HG03354 (cell line): ENCODE results near the gene HEXIM1.

Source experiments
- ATAC-seq: cut with Tn5 transposase; IDR thresholded peaks from one replicate; pipeline ENCODE4 v1.9.1; 2021; ENCODE audit warnings: mild to moderate bottlenecking; ENCODE audit not compliant: unreplicated experiment, poor library complexity, severe bottlenecking

HEXIM1 gene

DNA sequence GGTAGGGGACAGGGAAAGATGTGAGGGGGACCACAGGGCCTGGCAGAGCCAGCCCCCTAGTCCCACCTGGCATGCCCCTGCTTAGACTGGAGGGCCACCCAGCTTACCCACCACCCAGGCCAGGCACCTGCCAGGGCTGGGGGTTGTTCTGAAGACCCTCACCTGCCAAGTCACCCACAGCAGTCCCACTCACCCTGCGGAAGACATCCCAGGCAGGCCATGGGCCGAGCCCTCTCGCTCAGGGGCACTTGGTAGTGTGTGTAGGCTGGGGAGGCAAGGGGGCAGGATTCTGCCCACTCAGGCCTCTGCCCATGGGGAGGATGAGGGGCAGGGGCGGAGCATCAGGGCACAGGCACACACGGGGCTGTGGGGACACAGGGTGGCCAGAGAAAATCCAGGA, 19.9 kb upstream of the HEXIM1 start:
- no peak for ATAC-seq

- ATAC-seq = no peak
These were observed 19.3 kb upstream of the HEXIM1 start for GRCh38 chr17:45128989-45129388.

- ATAC-seq = no peak
These were observed 18.8 kb upstream of the HEXIM1 start for GRCh38 chr17:45129426-45129939.

DNA sequence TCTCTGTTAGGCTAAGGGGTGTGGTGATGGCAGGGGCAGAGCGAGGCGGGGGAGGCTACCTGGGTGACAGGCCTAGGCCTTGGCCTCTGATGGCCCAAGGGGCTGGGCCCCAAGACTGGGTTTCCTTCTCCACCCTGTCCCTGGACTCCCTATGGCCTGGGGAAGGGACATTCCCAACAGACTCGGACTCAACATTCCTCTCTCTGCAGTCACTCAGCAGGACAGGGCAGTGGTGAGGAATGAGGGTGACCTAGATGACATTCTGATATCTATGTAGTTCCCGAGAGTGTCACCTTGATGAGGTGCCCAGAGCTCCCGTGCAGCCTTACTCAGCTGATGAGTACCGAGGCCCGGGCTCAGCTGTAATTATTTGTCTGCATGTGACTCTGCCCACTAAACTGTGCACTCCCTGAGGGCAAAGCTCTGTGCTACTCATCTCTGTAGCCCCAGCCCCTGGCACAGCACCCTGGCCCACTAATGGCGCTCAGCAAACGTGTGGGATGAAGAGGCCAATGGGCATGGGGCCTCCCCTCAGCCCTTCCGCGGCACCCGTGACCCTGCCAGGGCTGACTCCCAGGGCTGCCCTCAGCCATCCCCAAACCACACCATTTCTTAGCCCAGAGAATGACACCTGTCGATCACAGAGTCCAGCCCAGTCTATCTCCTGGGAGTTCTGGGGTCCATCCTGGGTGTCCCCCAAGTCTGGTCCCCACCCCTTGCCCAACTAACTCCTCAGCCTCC, 18.2 kb upstream of the HEXIM1 start:
- no peak for ATAC-seq

- no peak for ATAC-seq
These were observed 17.3 kb upstream of the HEXIM1 start for GRCh38 chr17:45130681-45131615.

DNA sequence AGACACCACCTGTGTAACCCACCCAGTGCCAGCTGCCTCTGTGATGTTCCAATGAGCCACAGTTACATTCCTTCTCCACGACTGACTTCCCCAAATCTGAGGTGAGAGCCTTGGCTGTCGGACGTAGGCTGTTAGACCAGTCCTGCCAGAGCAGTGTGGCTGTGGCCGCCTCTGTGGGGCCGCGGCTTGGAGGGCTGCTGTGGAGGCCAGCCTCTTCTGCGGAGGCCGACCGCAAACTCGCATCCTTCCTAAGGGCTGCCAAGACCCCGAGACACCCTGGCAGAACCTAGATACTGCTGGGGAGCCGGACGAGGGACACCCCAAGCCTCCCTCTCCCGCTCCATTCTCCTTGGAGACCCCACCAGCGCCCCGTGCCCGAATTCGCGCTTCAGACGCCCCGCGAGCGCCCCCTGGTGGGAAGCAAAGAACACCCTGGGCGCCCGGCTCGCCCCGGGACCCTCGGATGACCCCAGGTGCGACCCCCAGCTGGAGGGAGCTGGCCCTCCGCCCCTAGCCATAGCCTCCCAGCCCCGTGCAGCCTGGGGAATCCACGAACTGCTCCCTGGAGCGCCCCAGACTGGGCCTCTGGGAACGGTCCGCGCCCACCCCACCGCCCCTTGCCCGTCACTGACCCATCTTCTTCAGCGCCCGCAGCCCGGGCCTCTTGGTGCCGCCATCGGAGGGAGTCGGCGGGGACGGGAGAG, 16.5 kb upstream of the HEXIM1 start:
- no peak for ATAC-seq

DNA sequence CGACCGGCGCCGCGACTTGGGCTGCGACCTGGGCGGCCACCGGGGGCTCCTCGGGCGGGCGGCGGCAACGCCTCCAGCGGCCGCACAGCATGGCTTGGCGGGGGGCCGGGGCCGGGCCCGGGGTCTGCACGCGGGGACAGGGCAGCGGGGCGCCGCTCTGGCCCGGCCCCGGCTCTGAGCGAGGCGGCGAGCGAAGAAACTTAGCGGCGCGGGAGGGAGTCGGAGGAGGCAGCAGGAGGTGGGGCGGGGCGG, 16.0 kb upstream of the HEXIM1 start, which contains the start of gene PLCD3:
PLCD3 (minus strand) TSS at position 196 of the 252 bp plus-strand sequence; CDS start at position 91, 105 bp downstream.
- ATAC-seq = no peak

GRCh38 chr17:45132572-45133463, 15.5 kb upstream of the HEXIM1 start:
- no peak for ATAC-seq

DNA sequence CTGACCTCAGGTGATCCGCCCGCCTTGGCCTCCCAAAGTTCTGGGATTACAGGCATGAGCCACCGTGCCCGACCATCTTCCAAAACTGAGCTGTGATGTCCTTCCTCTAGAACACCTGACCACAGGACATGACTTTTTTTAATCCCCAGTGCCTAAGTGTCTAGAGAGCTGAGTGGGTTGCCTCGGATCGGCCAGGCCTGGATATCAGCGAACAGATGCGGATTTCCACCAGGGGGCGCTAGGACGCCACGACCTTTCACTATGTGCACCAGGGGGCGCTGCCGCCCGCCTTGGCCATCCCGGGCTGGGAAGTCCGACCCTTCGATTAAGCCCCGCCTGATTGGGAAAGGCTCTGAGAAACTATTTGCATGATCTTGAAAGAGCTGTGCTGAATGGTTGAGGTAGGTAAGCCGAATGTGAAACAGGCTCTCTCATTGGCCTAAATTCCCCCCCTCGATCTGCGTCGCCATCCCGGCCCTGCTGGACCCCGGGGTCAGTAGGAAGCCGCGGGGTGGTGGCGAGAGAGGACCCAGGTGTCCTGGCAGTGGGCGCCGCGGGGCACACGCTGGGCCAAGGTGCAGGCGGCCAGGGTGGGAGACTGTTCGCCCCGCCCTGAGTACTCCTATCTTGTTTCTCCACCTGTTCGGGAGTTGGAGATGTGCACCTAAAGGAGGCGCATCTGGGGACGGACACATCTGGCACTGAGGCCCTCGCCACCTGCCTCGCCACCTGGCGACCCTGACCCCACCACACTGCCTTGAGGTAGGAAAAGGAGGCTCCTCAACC, 12.9 kb upstream of the HEXIM1 start, which contains the start of gene ACBD4:
ACBD4 (plus strand) TSS at position 496 of the 786 bp plus-strand sequence. CDS start 458 bp downstream, outside the sequence.
- peak; percentile 80 for ATAC-seq

- ATAC-seq = no peak
These were observed 12.1 kb upstream of the HEXIM1 start for GRCh38 chr17:45135978-45136791.

- ATAC-seq = no peak
These were observed 11.3 kb upstream of the HEXIM1 start for GRCh38 chr17:45136846-45137560.

- no peak for ATAC-seq
These were observed 10.5 kb upstream of the HEXIM1 start for GRCh38 chr17:45137561-45138305.

- ATAC-seq = no peak
These were observed 9.3 kb upstream of the HEXIM1 start for GRCh38 chr17:45138911-45139532.

DNA sequence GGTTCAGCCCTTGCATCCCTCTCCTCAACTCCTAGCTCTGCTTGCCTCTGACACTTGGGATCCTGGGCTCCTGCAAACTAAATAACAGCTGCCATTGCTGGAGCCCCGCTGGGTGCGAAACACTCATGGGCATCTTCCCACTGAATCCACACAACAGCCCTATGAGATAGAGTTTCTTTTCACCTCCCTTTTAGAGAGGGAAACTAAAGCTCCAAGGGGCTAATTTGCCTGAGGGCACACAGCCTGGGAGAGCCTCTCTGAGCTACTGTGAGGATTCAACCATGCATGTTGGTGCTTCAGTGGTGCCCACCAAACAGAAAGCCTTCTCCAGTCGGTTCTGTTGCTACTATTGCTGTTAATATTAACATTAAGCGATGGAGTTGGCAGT, 8.7 kb upstream of the HEXIM1 start:
- ATAC-seq = no peak

GRCh38 chr17:45143094-45143670, 5.1 kb upstream of the HEXIM1 start:
- no peak for ATAC-seq

GRCh38 chr17:45143767-45144198, 4.5 kb upstream of the HEXIM1 start:
- no peak for ATAC-seq
